Thyroid gland (tissue), 4 donors: ENCODE data around the gene RPRD1B.

Experiments
- CTCF ChIP-seq, 6 experiments: fragments of 200-600 bp in 3 of 6; fragments of 450-650 bp in 3 of 6; sonication (generic) in 3 of 6; IDR thresholded peaks; one replicate each; pipeline ENCODE4 v1.5.1; 2016 to 2019; ENCODE audit warnings: antibody characterized with exemption in 6 of 6, mild to moderate bottlenecking in 2 of 6, inconsistent platforms in 1 of 6, moderate library complexity in 1 of 6
- POLR2A ChIP-seq, 2 donors: fragments of 450-650 bp; IDR thresholded peaks; one replicate each; pipeline ENCODE4 v1.6.1; 2017; ENCODE audit warnings: antibody characterized with exemption in 2 of 2, mild to moderate bottlenecking in 2 of 2, moderate library complexity in 1 of 2

GRCh38 chr20:38129893-38130609 is 96.5 kb downstream of the RPRD1B start:
- TF ChIP-seq CTCF (IDR thresholded peaks at IDR 0.05), result no peak
- no peak for TF ChIP-seq POLR2A (IDR thresholded peaks at IDR 0.05)
